OCI-LY7 (cell line): ENCODE data around the gene CRYBG1.

Experiments used
- CTCF ChIP-seq: fragments of 200-600 bp; sonication (generic); conservative IDR thresholded peaks from 2 replicates; pipeline ENCODE4 v1.5.1; 2014; ENCODE audit warnings: mild to moderate bottlenecking, antibody characterized with exemption, low read length, moderate library complexity, mixed read lengths
- EZH2phosphoT487 ChIP-seq: fragments of 200-600 bp; sonication (generic); IDR thresholded peaks from 2 replicates; pipeline ENCODE4 v1.6.1; 2018; ENCODE audit warnings: low read depth, borderline replicate concordance, mild to moderate bottlenecking, mixed run types, antibody characterized with exemption, low read length, moderate library complexity, mixed read lengths

- no peak for TF ChIP-seq CTCF
- no peak for TF ChIP-seq EZH2phosphoT487
Measured at GRCh38 chr6:106419900-106420613, 59.5 kb downstream of the CRYBG1 start.
